ENCODE data around the gene MALRD1.

GRCh38 chr10:19659920-19660655 is 611.5 kb downstream of the MALRD1 start:
- TF ChIP-seq, protein P1, sequence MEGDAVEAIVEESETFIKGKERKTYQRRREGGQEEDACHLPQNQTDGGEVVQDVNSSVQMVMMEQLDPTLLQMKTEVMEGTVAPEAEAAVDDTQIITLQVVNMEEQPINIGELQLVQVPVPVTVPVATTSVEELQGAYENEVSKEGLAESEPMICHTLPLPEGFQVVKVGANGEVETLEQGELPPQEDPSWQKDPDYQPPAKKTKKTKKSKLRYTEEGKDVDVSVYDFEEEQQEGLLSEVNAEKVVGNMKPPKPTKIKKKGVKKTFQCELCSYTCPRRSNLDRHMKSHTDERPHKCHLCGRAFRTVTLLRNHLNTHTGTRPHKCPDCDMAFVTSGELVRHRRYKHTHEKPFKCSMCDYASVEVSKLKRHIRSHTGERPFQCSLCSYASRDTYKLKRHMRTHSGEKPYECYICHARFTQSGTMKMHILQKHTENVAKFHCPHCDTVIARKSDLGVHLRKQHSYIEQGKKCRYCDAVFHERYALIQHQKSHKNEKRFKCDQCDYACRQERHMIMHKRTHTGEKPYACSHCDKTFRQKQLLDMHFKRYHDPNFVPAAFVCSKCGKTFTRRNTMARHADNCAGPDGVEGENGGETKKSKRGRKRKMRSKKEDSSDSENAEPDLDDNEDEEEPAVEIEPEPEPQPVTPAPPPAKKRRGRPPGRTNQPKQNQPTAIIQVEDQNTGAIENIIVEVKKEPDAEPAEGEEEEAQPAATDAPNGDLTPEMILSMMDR (IDR thresholded peaks at IDR 0.05), result no peak
- no peak for TF ChIP-seq POLR2A (IDR thresholded peaks at IDR 0.05)
